GM23338 (cell line): ENCODE measurements around the gene USP17L22.
"Not testable (repeated sequence)": the region's sequence is repeated elsewhere in the genome, so short reads cannot be mapped to it uniquely, and the experiment has no call there.

ENCODE experiments used
- CREB1 ChIP-seq: fragments of 250-450 bp; sonication (Bioruptor Pico); IDR thresholded peaks from 2 replicates; pipeline ENCODE4 v1.5.0; 2020; ENCODE audit warnings: low read depth, mild to moderate bottlenecking, moderate library complexity
- CTCF ChIP-seq, 2 experiments: fragments of 200-600 bp in 1 of 2; sonication (generic) in 1 of 2; conservative IDR thresholded peaks; 2 replicates each; pipeline versions ENCODE4 v1.5.1 to v1.6.1; 2016 to 2017; ENCODE audit warnings: antibody characterized with exemption in 2 of 2, low read depth in 2 of 2, mild to moderate bottlenecking in 2 of 2, moderate library complexity in 1 of 2
- ETS1 ChIP-seq: IDR thresholded peaks from 2 replicates; pipeline ENCODE4 v1.6.1; 2016; ENCODE audit warnings: antibody characterized with exemption
- EZH2 ChIP-seq: fragments of 200-600 bp; sonication (generic); IDR thresholded peaks from one replicate; pipeline ENCODE4 v1.8.0; 2017; ENCODE audit warnings: antibody characterized with exemption, mild to moderate bottlenecking, low read depth; ENCODE audit not compliant: unreplicated experiment
- EZH2phosphoT487 ChIP-seq: fragments of 200-600 bp; sonication (generic); IDR thresholded peaks from one replicate; pipeline ENCODE4 v1.8.1; 2018; ENCODE audit warnings: antibody characterized with exemption; ENCODE audit not compliant: unreplicated experiment
- JUNB ChIP-seq: IDR thresholded peaks from one replicate; pipeline ENCODE4 v1.6.1; 2016; ENCODE audit warnings: antibody characterized with exemption; ENCODE audit not compliant: unreplicated experiment
- NANOG ChIP-seq: IDR thresholded peaks from 2 replicates; pipeline ENCODE4 v1.6.1; 2016; ENCODE audit warnings: antibody characterized with exemption, borderline replicate concordance
- POLR2AphosphoS5 ChIP-seq: IDR thresholded peaks from 2 replicates; pipeline ENCODE4 v1.6.1; 2016; ENCODE audit warnings: antibody characterized with exemption, low read depth
- REST ChIP-seq: IDR thresholded peaks from one replicate; pipeline ENCODE4 v1.6.1; 2018; ENCODE audit warnings: antibody characterized with exemption; ENCODE audit not compliant: unreplicated experiment
- STAT1 ChIP-seq: IDR thresholded peaks from one replicate; pipeline ENCODE4 v1.6.1; 2016; ENCODE audit warnings: antibody characterized with exemption; ENCODE audit not compliant: unreplicated experiment
- ZNF114 ChIP-seq: fragments of 250-450 bp; sonication (Bioruptor Pico); IDR thresholded peaks from 2 replicates; pipeline ENCODE4 v1.5.0; 2020; ENCODE audit warnings: mild to moderate bottlenecking, moderate library complexity
- ZNF331 ChIP-seq: fragments of 250-450 bp; sonication (Bioruptor Pico); IDR thresholded peaks from 2 replicates; pipeline ENCODE4 v1.5.0; 2020; ENCODE audit warnings: low read depth, mild to moderate bottlenecking, moderate library complexity
- ZNF462 ChIP-seq: fragments of 250-450 bp; sonication (Bioruptor Pico); IDR thresholded peaks from 2 replicates; pipeline ENCODE4 v1.5.0; 2020; ENCODE audit warnings: mild to moderate bottlenecking, moderate library complexity

- not testable (repeated sequence) for TF ChIP-seq CREB1 (CRISPR knock-in tag); STAT1; POLR2AphosphoS5; CTCF (conservative IDR thresholded peaks at IDR 0.05; ENCODE audit: low read depth in 2 of 2); EZH2; ZNF114 (CRISPR knock-in tag); EZH2phosphoT487; REST; ZNF462; JUNB; ZNF331 (CRISPR knock-in tag); ETS1; NANOG
These were observed 33.3 kb upstream of the USP17L22 start, which contains the start of gene USP17L15 for GRCh38 chr4:9234085-9234484.
